Head of caudate nucleus (tissue), 42 donors: ENCODE results near the gene KLHDC4.

Experiments used
- DNase-seq, 42 donors: peaks; one replicate each; pipeline versions ENCODE4 v3.0.0 to v3.0.0-alpha.2; 2020 to 2021; ENCODE audit warnings: mixed read lengths in 7 of 42
- intact Hi-C: fragments of 100-400 bp; cut with DNase I; formaldehyde crosslinking; loops from one replicate; pipeline ENCODE4 v1.15.0; 2022

KLHDC4 gene

DNA sequence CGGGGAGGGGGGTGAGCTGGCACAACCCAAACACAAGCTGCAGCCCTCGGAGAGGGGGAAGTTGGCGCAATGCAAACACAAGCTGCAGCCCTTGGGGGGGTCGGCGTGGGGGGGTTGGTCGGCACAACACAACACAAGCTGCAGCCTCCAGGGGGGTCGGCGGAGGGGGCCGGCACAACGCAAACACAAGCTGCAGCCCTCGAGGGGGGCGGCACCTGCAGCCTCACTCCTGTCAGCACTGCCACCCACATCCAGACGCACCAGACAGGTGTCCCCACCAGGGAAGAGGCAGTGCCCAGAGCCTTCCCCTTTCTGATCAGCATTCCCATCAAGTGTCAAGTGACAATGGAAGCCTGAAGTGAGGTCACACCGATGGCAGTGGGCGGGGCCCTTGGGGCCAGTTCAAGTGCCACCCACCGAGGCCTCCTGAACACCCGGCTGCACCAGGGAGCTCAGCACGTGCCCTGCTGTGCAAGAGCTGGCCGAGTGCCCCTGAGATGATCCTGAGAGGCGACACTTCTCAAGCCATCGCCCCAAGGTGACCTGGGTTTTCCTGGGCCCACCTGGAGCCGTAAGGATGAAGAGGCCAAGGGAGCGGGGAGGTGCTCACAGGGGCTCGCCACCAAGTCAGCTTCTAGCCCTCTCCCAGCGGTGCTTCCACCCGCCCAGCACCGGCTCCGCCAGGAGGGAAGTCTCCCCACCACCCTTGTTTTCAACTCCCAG is 59.3 kb downstream of the KLHDC4 start:
- peak in 5 of 42 donors; percentile 10 to 37 (median 33) for DNase-seq
- intact Hi-C loops = no loop called here

DNA sequence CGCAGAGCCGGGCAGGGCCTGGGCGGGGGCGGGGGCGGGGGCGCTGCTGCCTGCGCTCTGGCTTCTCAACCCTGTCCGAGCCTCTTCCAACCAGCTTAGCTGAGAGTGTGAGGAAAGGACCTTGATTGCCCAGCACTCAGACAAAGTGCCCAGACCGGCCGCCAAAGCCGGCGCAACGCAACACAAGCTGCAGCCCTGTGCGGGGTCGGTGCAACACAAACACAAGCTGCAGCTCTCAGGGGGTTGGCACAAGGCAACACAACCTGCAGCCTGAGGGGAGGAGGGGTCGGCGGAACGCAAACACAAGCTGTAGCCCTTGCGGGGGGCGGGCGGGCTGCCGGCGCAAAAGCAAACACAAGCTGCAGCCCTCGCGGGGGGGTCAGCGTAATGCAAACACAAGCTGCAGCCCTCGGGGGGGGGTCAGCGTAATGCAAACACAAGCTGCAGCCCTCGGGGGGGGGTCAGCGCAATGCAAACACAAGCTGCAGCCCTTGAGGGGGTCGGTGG is 60.0 kb downstream of the KLHDC4 start:
- intact Hi-C loops = no loop called here

DNA sequence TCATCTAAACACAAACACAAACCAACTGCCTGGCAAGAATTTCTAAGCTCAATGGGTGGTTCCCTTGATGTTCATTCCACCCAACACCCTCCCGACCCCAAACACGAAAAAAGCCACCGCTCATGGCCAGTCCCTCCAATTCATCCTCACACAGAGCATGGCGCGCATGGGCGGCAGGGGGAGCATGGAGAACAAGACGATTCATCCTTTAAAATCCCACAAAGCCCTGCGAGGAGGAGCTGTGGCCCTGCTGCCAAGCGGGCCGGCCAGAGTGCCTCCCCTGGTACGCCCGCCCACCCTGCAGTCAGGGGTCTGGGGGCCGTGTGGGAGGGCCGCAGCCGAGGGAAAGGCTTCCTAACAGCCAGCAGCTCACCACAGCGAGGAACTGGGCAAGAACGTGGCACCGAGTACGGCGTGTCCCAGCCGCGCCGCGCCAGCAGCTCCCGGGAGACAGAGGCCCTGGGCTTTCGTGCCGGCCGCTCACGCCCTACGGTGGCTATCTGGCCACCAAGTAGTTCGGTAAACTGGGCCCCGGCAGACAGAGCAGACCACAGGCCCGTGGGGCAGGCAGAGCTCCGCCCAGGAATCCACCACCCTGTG is 60.9 kb downstream of the KLHDC4 start:
- DNase-seq = peak in 22 of 42 donors; percentile 24 to 71 (median 46)
- intact Hi-C loops = no loop called here

More for the DNA sequence above, 60.0 kb downstream of the KLHDC4 start:
- peak in 9 of 42 donors; percentile 10 to 49 (median 37) for DNase-seq

DNA sequence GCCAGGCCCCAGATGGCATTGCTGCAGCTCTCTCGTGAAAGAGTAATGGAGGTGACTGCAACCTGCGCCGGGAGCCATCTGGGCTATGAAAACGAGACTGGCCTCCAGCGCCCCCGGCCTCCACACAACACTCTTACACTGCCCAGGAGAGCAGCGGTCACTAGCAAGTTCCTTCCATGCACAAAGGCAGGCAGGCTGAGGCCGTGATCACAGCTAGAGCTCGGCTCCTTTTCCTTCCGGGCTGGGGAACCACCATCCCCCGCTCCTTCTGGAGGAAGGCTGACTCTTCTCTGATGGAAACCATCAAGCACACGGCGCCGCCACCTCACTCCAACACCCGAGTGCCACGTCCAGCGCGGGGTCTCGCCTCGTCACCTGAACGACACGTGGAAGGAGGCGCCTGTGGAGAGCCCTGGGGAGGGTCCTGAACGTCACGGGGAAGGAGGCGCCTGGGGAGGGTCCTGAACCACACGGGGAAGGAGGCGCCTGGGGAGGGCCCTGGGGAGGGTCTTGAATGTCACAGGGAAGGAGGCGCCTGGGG is 61.9 kb downstream of the KLHDC4 start:
- intact Hi-C loops = no loop called here
- no peak for DNase-seq

DNA sequence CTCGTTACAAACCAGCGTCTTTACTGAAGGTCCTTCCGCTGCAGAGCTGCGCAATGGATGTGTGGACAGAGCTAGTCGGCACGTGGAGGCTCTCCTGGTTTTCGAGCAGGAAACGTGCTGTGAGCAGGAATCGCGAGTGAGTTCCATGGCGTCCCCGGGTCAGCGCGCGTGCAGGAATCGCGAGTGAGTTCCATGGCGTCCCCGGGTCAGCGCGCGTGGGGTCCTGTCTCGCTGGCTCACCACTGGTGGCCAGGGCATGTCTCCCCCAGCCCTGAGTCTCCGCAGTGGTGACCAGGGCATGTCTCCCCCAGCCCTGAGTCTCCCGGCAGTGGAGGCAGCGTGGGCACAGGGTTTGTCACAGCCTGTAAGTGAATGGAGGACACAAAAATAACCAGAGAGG is 62.7 kb downstream of the KLHDC4 start:
- DNase-seq = no peak
- intact Hi-C loops = no loop called here

DNA sequence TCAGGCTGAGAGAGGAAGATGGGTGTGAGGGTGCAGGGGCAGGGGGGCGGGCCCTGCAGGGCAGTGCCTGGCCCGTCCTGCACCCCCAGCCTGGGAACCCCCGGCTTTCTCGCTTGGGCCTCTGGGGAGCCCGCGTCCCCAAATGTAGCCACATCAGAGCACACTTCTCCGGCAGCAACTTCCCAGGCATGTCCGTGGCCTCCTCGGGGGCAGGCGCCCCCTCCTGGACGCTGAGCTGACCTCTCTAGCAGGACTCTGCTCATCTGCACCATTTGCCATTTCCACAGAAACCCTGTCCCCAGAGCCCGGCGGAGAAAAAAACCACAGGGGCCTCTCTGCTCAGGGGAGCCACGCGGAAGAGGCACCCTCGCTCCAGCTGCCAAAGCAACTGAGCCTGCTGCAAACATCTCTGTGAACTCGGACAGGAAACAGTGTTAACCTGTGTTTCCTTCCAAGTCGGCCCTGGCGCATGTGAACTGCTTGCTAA is 63.4 kb downstream of the KLHDC4 start:
- intact Hi-C loops = no loop called here
- DNase-seq = peak in 6 of 42 donors; percentile 10 to 48 (median 24)

DNA sequence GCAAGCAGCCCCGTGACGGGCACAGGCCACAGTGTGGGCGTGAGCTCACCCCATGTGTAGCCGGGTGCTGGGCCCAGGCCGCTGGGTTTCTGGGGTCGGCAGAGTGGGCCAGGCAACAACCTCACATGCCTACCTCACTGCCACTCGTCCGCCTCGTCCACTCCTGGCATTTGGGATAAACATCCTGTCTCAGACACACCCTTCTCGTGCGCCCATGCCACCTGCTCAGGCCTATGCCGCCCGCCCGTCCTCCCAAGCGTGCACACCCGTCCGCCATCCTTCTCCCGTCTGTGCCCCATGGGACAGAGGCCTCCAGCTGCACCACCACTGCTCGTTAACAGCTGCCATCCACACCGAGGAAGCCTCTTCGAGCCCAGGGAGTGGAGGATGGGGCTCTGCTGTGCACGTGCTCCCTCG is 64.3 kb downstream of the KLHDC4 start:
- intact Hi-C loops = no loop called here
- DNase-seq = no peak

GRCh38 chr16:87701078-87701460 is 64.7 kb downstream of the KLHDC4 start:
- DNase-seq = no peak
- intact Hi-C loops = no loop called here

- DNase-seq = no peak
- intact Hi-C loops = no loop called here
These were observed 65.2 kb downstream of the KLHDC4 start for GRCh38 chr16:87700406-87701077.

DNA sequence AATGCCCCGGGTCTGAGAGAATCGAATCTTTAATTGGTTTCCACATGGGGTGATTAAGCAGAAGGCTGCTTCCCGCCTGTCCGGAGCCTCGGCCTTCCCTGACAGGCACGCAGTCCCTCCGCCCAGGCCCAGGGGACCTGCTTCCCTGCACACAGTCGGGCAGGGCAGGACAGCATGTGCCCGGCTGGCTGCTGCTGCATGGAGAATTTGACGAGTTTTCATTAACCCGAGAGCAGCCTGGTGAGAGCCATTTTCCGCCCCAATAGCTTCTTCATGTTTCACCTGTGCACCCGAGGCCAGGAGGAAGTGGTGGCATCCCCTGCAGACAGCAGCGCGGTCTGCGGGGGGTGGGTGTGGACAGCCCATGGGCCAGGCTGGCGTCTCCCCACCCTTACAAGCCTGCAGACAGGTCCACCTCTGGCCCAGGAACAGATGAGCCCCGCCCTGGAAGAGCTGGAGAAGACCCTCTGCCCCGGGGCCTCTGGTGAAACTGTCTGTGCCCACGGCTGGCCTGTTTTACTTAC is 67.0 kb downstream of the KLHDC4 start:
- intact Hi-C loops = no loop called here
- DNase-seq = no peak

DNA sequence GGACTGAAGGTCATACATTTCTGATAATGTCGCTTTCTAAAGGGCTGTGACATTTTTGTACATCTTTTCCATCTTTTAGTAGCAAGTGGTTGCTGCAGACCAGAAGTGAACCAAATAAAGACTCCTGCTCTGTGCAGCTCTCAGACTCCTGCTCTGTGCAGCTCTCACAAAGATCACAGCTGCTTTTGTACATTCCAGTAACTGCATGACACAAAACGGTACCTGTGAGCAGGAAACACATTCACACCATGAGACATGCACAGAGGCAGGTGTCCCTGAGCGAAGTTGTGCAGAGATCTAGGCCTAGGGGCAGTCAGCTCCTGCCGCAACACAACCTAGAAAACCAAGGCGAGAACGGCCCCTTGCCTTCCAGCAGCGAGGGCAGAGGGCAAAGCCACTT is 67.5 kb downstream of the KLHDC4 start:
- intact Hi-C loops = no loop called here
- DNase-seq = no peak

DNA sequence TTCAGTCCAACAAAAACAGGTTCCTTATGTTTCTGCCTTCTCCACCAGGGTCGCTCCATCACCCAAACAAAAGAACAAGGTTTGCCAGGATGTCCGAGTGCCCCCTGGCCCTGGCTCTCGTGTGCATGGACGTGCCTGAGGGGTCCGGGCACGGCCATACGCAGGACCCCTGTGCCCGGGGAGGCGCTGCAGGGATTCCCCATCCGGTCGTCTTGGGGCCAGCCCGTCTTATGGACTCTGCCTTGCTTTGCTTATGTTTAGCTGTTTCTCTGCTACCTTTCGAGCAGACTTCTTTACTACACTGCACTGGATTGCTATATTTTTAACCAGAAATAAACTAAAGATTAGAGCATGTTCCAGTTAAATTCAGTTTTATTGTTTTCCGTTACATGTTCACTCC is 68.0 kb downstream of the KLHDC4 start:
- no peak for DNase-seq
- intact Hi-C loops = no loop called here

GRCh38 chr16:87697256-87697655 is 68.5 kb downstream of the KLHDC4 start:
- intact Hi-C loops = no loop called here
- DNase-seq = no peak

DNA sequence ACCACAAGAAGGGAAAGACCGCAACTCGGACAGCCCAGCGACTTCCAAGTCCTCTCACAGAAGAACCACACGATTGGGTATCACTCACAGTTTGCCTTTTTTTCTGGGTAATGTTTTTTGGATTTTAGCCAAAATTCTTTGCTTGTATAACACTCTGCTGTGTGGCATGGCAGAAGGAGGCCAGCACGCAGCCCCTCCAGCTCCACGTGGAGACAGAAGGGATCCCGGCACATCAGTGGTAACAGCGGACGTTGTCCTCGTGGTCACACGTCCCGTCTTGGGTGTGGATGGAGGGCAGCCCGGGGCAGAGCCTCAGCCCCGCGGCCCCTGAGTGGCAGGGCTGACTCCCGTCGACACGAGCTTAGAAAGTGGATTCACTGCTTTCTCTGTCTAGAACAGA is 69.1 kb downstream of the KLHDC4 start:
- intact Hi-C loops = no loop called here
- no peak for DNase-seq

GRCh38 chr16:87695534-87695933 is 70.3 kb downstream of the KLHDC4 start:
- intact Hi-C loops = no loop called here
- no peak for DNase-seq

DNA sequence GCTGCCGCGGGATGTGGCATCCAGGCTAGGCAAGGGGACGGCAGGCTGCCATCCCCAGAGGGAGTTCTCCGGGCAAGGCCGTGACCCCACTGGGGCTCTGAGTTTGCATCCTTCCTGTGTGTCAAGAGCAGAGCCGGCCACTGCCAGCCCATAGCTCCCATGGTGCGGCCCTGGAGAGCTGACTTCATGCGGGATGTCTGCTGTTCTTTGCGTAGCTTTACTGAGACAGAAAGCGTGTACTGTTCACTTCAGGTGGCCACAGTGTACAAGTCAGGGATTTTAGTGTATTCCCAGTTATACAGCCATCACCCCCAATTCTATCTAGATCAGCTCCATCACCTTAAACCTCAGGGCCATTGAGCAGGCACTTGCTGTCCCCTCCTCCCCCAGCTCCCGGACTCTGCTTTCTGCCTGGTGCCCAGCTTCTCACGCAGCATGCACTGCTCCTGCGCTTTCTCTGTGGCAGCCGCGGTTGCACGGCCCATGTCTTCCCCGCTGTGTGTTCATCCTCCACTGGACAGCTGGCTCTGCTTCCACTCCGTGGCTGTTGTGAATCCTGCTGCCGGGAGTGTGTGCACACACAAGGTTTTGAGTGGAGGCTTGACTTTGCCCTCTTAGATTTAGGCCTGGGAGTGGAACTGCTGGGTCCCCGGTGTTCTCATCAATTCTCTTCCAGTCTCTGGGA is 71.2 kb downstream of the KLHDC4 start:
- intact Hi-C loops = no loop called here

GRCh38 chr16:87693827-87694226 is 72.0 kb downstream of the KLHDC4 start:
- intact Hi-C loops = no loop called here
- DNase-seq = no peak

More for the DNA sequence above, 71.2 kb downstream of the KLHDC4 start:
- DNase-seq = no peak

GRCh38 chr16:87692756-87693155 is 73.0 kb downstream of the KLHDC4 start:
- intact Hi-C loops = no loop called here
- no peak for DNase-seq

DNA sequence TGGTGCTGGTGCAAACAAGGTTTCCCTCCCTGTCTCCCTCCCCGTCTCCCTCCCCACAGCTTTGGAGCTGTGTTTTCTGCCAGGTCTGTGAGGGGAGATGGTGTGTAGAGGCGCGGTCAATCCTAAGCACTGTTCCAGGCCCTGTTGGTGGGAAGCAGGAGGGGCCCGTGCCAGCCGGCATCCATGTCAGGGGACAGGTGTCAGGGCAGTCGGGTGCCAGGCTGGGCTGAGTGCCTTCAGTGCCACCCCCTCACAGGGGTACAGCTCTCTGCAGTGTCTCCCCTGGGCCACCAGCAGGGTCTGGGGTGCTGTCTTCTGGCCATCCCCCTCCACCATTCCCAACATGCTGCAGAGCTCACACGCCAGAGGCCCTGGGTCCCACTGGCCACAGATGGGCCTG is 73.6 kb downstream of the KLHDC4 start:
- intact Hi-C loops = no loop called here
- DNase-seq = no peak
